Islet precursor cell (in vitro differentiated cells): ENCODE results near the gene MAGIX.
"Not testable (repeated sequence)": the region's sequence is repeated elsewhere in the genome, so short reads cannot be mapped to it uniquely, and the experiment has no call there.

Source experiments
- DNase-seq: peaks from one replicate; pipeline ENCODE4 v3.0.0-alpha.2; 2018

MAGIX gene

GRCh38 chrX:49162620-49163019 is at the start of gene MAGIX:
TSS of gene MAGIX (plus strand) at chrX:49162758. CDS start at chrX:49162890, 132 bp downstream.
- no peak for DNase-seq

GRCh38 chrX:49116076-49116475 is 46.5 kb upstream of the MAGIX start:
- no peak for DNase-seq

GRCh38 chrX:49116716-49117115 is 45.8 kb upstream of the MAGIX start:
- no peak for DNase-seq

- DNase-seq, result no peak
Measured at GRCh38 chrX:49117581-49117980, 45.0 kb upstream of the MAGIX start.

GRCh38 chrX:49120091-49120490 is 42.5 kb upstream of the MAGIX start:
- no peak for DNase-seq

GRCh38 chrX:49122499-49122898 is 40.1 kb upstream of the MAGIX start:
- DNase-seq, result no peak

GRCh38 chrX:49127742-49128258 is 34.8 kb upstream of the MAGIX start:
- DNase-seq, result not testable (repeated sequence)

- DNase-seq, result no peak
Measured at GRCh38 chrX:49129427-49129826, 33.1 kb upstream of the MAGIX start.

- DNase-seq, result not testable (repeated sequence)
Measured at GRCh38 chrX:49132275-49132674, 30.3 kb upstream of the MAGIX start.

- no peak for DNase-seq
Measured at GRCh38 chrX:49133759-49134158, 28.8 kb upstream of the MAGIX start.

- no peak for DNase-seq
Measured at GRCh38 chrX:49137492-49137891, 25.1 kb upstream of the MAGIX start.

GRCh38 chrX:49139713-49140112 is 22.8 kb upstream of the MAGIX start:
- DNase-seq, result no peak

GRCh38 chrX:49142264-49142663 is 20.3 kb upstream of the MAGIX start:
- not testable (repeated sequence) for DNase-seq

- DNase-seq, result not testable (repeated sequence)
Measured at GRCh38 chrX:49143154-49143553, 19.4 kb upstream of the MAGIX start.

GRCh38 chrX:49147282-49147681 is 15.3 kb upstream of the MAGIX start:
- no peak for DNase-seq

- no peak for DNase-seq
Measured at GRCh38 chrX:49147936-49148335, 14.6 kb upstream of the MAGIX start.

- DNase-seq, result not testable (repeated sequence)
Measured at GRCh38 chrX:49148390-49149100, 14.0 kb upstream of the MAGIX start.

- DNase-seq, result not testable (repeated sequence)
Measured at GRCh38 chrX:49149291-49149690, 13.3 kb upstream of the MAGIX start.

- no peak for DNase-seq
Measured at GRCh38 chrX:49153467-49153866, 9.1 kb upstream of the MAGIX start.

- DNase-seq, result no peak
Measured at GRCh38 chrX:49155243-49155899, 7.2 kb upstream of the MAGIX start.

- DNase-seq, result peak; percentile 91
Measured at GRCh38 chrX:49155900-49156837, 6.4 kb upstream of the MAGIX start.

GRCh38 chrX:49157194-49157593 is 5.4 kb upstream of the MAGIX start:
- no peak for DNase-seq

GRCh38 chrX:49160908-49161307 is 1.6 kb upstream of the MAGIX start:
- no peak for DNase-seq
